GM12873 (cell line): ENCODE measurements around the gene APP.

Source experiments
- CTCF ChIP-seq: IDR thresholded peaks from 2 replicates; pipeline ENCODE4 v1.5.1; 2012; ENCODE audit warnings: low read depth, mild to moderate bottlenecking, moderate library complexity, low read length, control low read depth; ENCODE audit not compliant: insufficient read depth; ENCODE audit errors: missing control alignments

APP gene

GRCh38 chr21:25871566-25871965 is 299.0 kb downstream of the APP start:
- TF ChIP-seq CTCF: peak; percentile 44

- TF ChIP-seq CTCF: no peak
These were observed 300.5 kb downstream of the APP start for GRCh38 chr21:25870084-25870483.

- no peak for TF ChIP-seq CTCF
These were observed 303.5 kb downstream of the APP start for GRCh38 chr21:25867061-25867460.

GRCh38 chr21:25863747-25864146 is 306.8 kb downstream of the APP start:
- no peak for TF ChIP-seq CTCF

GRCh38 chr21:25863031-25863430 is 307.5 kb downstream of the APP start:
- no peak for TF ChIP-seq CTCF

GRCh38 chr21:25862596-25862995 is 308.0 kb downstream of the APP start:
- peak; percentile 92 for TF ChIP-seq CTCF

- TF ChIP-seq CTCF: no peak
These were observed 308.5 kb downstream of the APP start for GRCh38 chr21:25862112-25862511.
